ENCODE data around the gene DROSHA. TPM values are rescaled to one million over a fixed set of nuclear protein-coding genes. Genes with fewer than 3 reads are reported as not detected.

The DROSHA gene
- total and polyA plus RNA-seq, 2 of the 8 experiments (the other 6 are each of a cell fraction or from before 2014, with no cell fraction given), result 65.9 to 122 TPM

DNA sequence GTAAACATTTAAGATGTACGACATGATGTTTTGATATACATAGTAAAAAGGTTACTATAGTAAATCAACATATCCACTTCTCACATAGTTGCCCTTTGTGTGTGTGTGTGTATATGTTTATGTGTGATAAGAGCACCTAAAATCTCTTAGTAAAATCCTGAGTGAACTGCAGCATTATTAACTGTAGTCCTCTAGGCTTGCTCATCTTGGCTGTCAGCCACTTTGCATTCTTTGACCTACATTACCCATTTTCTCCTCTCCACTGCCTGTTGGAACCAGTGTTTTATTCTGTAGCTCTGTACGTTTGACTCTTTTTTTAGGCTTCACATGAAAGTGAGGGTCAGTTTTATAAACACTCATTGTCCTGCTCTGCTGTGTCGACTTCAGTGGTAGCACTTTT is 24.6 kb upstream of the DROSHA start (continued):
- TF ChIP-seq CHD7 (IDR thresholded peaks at IDR 0.05; ENCODE audit: insufficient replicate concordance, low read length) (no peak), BCL11A (IDR thresholded peaks at IDR 0.05; ENCODE audit: low read depth in 2 of 2, low read length in 2 of 2) (no peak), SP2 (IDR thresholded peaks at IDR 0.05; ENCODE audit: low read length) (no peak), RFX5 (IDR thresholded peaks at IDR 0.05; ENCODE audit: borderline replicate concordance, low read depth, low read length) (no peak), TBP (IDR thresholded peaks at IDR 0.05; ENCODE audit: low read depth, low read length) (no peak), RXRA (IDR thresholded peaks at IDR 0.05; ENCODE audit: insufficient read depth, low read depth, low read length) (no peak), BACH1 (IDR thresholded peaks at IDR 0.05; ENCODE audit: low read length) (no peak), RAD21 (IDR thresholded peaks at IDR 0.05 in 1 of 2, conservative IDR thresholded peaks at IDR 0.05 in 1 of 2; ENCODE audit: low read depth in 2 of 2, low read length in 2 of 2) (no peak), SIX5 (IDR thresholded peaks at IDR 0.05; ENCODE audit: low read depth, low read length) (no peak), JUN (IDR thresholded peaks at IDR 0.05; ENCODE audit: low read depth, low read length) (no peak), PHF8 (conservative IDR thresholded peaks at IDR 0.05; ENCODE audit: low read depth, low read length) (no peak)

All from H1 (cell line).